NCI-H345 (cell line): ENCODE measurements around the gene DIP2B.

Experiments
- DNase-seq: peaks from one replicate; lab custom pipeline; 2025; lab: John Stamatoyannopoulos, UW

The DIP2B gene

GRCh38 chr12:50574601-50575348 lies 70.0 kb downstream of the DIP2B start:
- no peak for DNase-seq

GRCh38 chr12:50579757-50580267 lies 75.0 kb downstream of the DIP2B start:
- no peak for DNase-seq

- DNase-seq: no peak
Observed at GRCh38 chr12:50580436-50580835, 75.7 kb downstream of the DIP2B start.

GRCh38 chr12:50581226-50582184 lies 76.7 kb downstream of the DIP2B start:
- DNase-seq: no peak

- DNase-seq: no peak
Observed at GRCh38 chr12:50584135-50584534, 79.3 kb downstream of the DIP2B start.

GRCh38 chr12:50589650-50590435 lies 85.1 kb downstream of the DIP2B start:
- no peak for DNase-seq

- DNase-seq: no peak
Observed at GRCh38 chr12:50590869-50591268, 86.1 kb downstream of the DIP2B start.

- no peak for DNase-seq
Observed at GRCh38 chr12:50595667-50596066, 90.9 kb downstream of the DIP2B start.

GRCh38 chr12:50597200-50598195 lies 92.7 kb downstream of the DIP2B start:
- no peak for DNase-seq

GRCh38 chr12:50598321-50598862 lies 93.6 kb downstream of the DIP2B start:
- no peak for DNase-seq

GRCh38 chr12:50599366-50600095 lies 94.7 kb downstream of the DIP2B start:
- DNase-seq: no peak

GRCh38 chr12:50600364-50600763 lies 95.6 kb downstream of the DIP2B start:
- DNase-seq: no peak

GRCh38 chr12:50603817-50604639 lies 99.2 kb downstream of the DIP2B start:
- DNase-seq: no peak

- DNase-seq: no peak
Observed at GRCh38 chr12:50604640-50604920, 99.8 kb downstream of the DIP2B start.

- DNase-seq: no peak
Observed at GRCh38 chr12:50606675-50607375, 102.0 kb downstream of the DIP2B start.

GRCh38 chr12:50609292-50609874 lies 104.6 kb downstream of the DIP2B start:
- DNase-seq: no peak

GRCh38 chr12:50610171-50610570 lies 105.4 kb downstream of the DIP2B start:
- no peak for DNase-seq
